ENCODE results near the gene ARHGEF10L.

- TF ChIP-seq CTCF (conservative IDR thresholded peaks at IDR 0.05) (no peak), ZFX (IDR thresholded peaks at IDR 0.05) (no peak)
These were observed 189.8 kb downstream of the ARHGEF10L start for GRCh38 chr1:17729248-17729647.

All from C4-2B (cell line).